ENCODE data around the gene RFTN2. TPM values are rescaled to one million over a fixed set of nuclear protein-coding genes. Genes with fewer than 3 reads are reported as not detected.
"Not testable (repeated sequence)": the region's sequence is repeated elsewhere in the genome, so short reads cannot be mapped to it uniquely, and the experiment has no call there.

RFTN2 gene
- total RNA-seq, 2 donors from 2014 or later, result 0.55 TPM

DNA sequence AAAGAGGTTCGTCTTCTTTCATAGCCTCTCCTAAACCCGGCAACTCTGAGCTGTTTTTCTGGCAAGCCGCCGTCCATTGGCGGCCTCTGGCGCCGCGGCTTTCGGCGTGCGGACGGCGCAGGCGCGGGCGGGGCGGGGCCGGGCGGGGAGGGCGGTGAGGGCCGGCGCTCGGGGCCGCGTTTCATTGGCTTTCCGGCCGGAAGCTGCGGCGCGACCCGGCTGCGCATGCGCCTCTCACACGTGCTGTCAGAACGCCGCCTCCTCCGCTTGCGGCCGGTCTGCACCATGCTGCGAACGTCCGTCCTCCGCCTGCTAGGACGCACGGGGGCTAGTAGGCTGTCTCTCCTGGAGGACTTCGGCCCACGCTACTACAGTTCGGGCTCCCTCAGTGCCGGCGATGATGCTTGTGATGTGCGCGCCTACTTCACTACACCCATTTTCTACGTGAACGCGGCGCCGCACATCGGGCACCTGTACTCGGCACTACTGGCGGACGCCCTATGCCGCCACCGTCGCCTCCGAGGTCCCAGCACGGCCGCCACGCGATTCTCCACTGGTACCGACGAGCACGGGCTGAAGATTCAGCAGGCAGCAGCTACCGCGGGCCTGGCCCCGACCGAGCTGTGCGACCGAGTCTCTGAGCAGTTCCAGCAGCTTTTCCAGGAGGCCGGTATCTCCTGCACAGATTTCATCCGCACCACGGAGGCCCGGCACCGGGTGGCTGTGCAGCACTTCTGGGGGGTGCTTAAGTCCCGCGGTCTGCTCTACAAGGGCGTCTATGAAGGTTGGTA, 29.9 kb upstream of the RFTN2 start, which contains the start of gene MARS2:
Gene MARS2, plus strand, starts transcription at position 249 of the 791 bp plus-strand sequence. Its CDS starts 37 bp downstream, at position 286.
- peak within 1 kb of the TSS; percentile 94 for H3K27ac Mint-ChIP-seq
- H3K9me3 ChIP-seq (ENCODE audit: control insufficient read depth, low read length), result no peaks in the 10 kb centered on the region
- H3K27ac ChIP-seq (ENCODE audit: low read depth, low read length), result peak within 1 kb of the TSS; percentile 62
- no peaks in the 10 kb centered on the region for H3K36me3 Mint-ChIP-seq (ENCODE audit: low read depth)
- H3K4me3 Mint-ChIP-seq, result peak within 1 kb of the TSS; percentile 88
- H3K27me3 Mint-ChIP-seq (ENCODE audit: insufficient read depth), result no peaks in the 10 kb centered on the region
- 0% methylated on average over 18 to 86 of the region's 86 CpGs for WGBS, 2 experiments (ENCODE audit: insufficient coverage in 1 of 2, insufficient read length in 1 of 2)
- TF ChIP-seq, protein P1, sequence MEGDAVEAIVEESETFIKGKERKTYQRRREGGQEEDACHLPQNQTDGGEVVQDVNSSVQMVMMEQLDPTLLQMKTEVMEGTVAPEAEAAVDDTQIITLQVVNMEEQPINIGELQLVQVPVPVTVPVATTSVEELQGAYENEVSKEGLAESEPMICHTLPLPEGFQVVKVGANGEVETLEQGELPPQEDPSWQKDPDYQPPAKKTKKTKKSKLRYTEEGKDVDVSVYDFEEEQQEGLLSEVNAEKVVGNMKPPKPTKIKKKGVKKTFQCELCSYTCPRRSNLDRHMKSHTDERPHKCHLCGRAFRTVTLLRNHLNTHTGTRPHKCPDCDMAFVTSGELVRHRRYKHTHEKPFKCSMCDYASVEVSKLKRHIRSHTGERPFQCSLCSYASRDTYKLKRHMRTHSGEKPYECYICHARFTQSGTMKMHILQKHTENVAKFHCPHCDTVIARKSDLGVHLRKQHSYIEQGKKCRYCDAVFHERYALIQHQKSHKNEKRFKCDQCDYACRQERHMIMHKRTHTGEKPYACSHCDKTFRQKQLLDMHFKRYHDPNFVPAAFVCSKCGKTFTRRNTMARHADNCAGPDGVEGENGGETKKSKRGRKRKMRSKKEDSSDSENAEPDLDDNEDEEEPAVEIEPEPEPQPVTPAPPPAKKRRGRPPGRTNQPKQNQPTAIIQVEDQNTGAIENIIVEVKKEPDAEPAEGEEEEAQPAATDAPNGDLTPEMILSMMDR (conservative IDR thresholded peaks at IDR 0.05), result no peak
- peaks cover 5% of the 10 kb centered on the region for H3K36me3 ChIP-seq (ENCODE audit: control insufficient read depth, insufficient read depth, low read length)
- peaks cover 34% of the 10 kb centered on the region for H3K4me1 Mint-ChIP-seq
- no peaks in the 10 kb centered on the region for H3K9me3 Mint-ChIP-seq
- peak within 1 kb of the TSS; percentile 69 for H3K9ac ChIP-seq (ENCODE audit: extremely low read depth, low read length, poor library complexity, severe bottlenecking)
- peak; percentile 96 for DNase-seq
- peak within 1 kb of the TSS; percentile 96 for H3K4me3 ChIP-seq (ENCODE audit: low read length)
- H3K27me3 ChIP-seq (ENCODE audit: control insufficient read depth, insufficient read depth, low read length, poor library complexity, severe bottlenecking), result no peaks in the 10 kb centered on the region
- H3K4me1 ChIP-seq (ENCODE audit: control insufficient read depth, insufficient read depth, low read length), result peaks cover 1% of the 10 kb centered on the region

DNA sequence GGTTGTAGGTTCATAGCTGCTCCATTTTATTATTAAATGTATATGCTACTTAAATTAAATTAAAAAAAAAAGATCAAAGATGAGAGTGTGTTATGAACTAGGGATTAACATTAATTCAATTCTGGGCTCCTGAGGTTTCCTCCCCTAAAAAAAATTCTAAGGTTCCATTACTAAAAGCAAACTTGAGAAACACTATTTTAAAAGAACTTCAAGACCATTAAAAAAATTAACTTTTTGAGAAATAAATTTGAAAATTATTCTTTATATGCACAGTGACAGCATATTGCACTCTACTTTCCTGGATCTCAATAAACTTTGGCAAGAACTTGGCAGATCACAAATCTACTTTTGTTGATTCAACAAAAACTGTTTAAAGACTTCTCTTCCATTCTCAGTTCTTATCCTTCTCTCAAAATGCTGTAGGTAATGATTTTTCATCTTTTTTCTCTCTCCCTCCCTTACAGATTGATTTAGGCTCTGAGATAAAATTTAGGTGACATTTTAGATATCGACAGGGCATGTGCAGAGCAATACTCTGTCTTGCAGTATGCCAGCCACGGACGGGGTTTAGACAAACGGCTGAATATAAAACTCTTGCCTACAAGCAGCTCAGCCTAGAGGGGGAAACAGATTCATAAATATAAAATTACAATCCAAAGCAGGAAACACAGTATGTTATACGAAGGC, 29.2 kb upstream of the RFTN2 start:
- H3K27me3 Mint-ChIP-seq (ENCODE audit: insufficient read depth), result no peaks in the 10 kb centered on the region
- H3K36me3 Mint-ChIP-seq (ENCODE audit: low read depth), result no peaks in the 10 kb centered on the region
- peaks cover 27% of the 10 kb centered on the region for H3K4me1 Mint-ChIP-seq
- no peaks in the 10 kb centered on the region for H3K9me3 Mint-ChIP-seq
- Histone ChIP-seq H3K4me1 (ENCODE audit: control insufficient read depth, insufficient read depth, low read length) (no peaks in the 10 kb centered on the region), H3K27ac (ENCODE audit: low read depth, low read length) (peak overlapping the region; percentile 62), H3K4me3 (ENCODE audit: low read length) (peak overlapping the region; percentile 96), H3K36me3 (ENCODE audit: control insufficient read depth, insufficient read depth, low read length) (peaks cover under 1% of the 10 kb centered on the region), H3K9ac (ENCODE audit: extremely low read depth, low read length, poor library complexity, severe bottlenecking) (peak overlapping the region; percentile 69), H3K27me3 (ENCODE audit: control insufficient read depth, insufficient read depth, low read length, poor library complexity, severe bottlenecking) (no peaks in the 10 kb centered on the region), H3K9me3 (ENCODE audit: control insufficient read depth, low read length) (no peaks in the 10 kb centered on the region)
- WGBS, 2 experiments (ENCODE audit: insufficient coverage in 1 of 2, insufficient read length in 1 of 2), result 0 to 3% methylated on average over 1 to 5 of the region's 5 CpGs
- TF ChIP-seq, protein P1 (conservative IDR thresholded peaks at IDR 0.05), result no peak
- peak overlapping the region; percentile 88 for H3K4me3 Mint-ChIP-seq
- peak overlapping the region; percentile 94 for H3K27ac Mint-ChIP-seq
- DNase-seq, result no peak

DNA sequence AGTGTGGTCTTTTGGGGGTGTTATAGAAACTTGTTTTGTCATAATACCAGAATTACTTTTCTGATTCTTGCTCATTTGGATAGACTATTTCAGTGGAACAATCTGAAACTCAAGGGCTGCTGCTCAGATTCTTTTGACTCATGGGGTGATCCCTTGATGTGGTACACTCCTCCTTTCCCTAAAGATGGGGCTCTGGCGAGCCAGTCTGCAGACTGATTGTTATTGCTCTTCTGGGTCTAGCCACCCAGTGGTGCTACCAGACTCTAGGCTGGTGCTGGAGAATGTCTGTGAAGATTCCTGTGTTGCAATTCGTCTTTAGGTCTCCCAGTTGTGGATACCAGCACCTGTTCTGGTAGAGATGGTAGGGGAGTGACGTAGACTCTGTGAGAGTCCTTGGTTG, 25.6 kb upstream of the RFTN2 start:
- Mint-ChIP-seq H3K9me3 (peaks cover 16% of the 10 kb centered on the region), H3K4me3 (no peak overlapping the region), H3K27me3 (ENCODE audit: insufficient read depth) (no peaks in the 10 kb centered on the region), H3K36me3 (ENCODE audit: low read depth) (peaks cover 10% of the 10 kb centered on the region), H3K27ac (peak overlapping the region; percentile 26), H3K4me1 (no peaks in the 10 kb centered on the region)
- H3K36me3 ChIP-seq (ENCODE audit: control insufficient read depth, insufficient read depth, low read length), result no peaks in the 10 kb centered on the region
- DNase-seq, result no peak
- no peak overlapping the region for H3K9ac ChIP-seq (ENCODE audit: extremely low read depth, low read length, poor library complexity, severe bottlenecking)
- no peaks in the 10 kb centered on the region for H3K27me3 ChIP-seq (ENCODE audit: control insufficient read depth, insufficient read depth, low read length, poor library complexity, severe bottlenecking)
- 91% methylated on average over 3 of the region's 3 CpGs; no CpG with 5 or more reads in 1 of the 2 experiments for WGBS, 2 experiments (ENCODE audit: insufficient coverage in 1 of 2, insufficient read length in 1 of 2)
- TF ChIP-seq, protein P1 (conservative IDR thresholded peaks at IDR 0.05), result peak; percentile 11
- H3K4me3 ChIP-seq (ENCODE audit: low read length), result no peak overlapping the region
- no peaks in the 10 kb centered on the region for H3K4me1 ChIP-seq (ENCODE audit: control insufficient read depth, insufficient read depth, low read length)
- no peaks in the 10 kb centered on the region for H3K9me3 ChIP-seq (ENCODE audit: control insufficient read depth, low read length)
- H3K27ac ChIP-seq (ENCODE audit: low read depth, low read length), result no peak overlapping the region

DNA sequence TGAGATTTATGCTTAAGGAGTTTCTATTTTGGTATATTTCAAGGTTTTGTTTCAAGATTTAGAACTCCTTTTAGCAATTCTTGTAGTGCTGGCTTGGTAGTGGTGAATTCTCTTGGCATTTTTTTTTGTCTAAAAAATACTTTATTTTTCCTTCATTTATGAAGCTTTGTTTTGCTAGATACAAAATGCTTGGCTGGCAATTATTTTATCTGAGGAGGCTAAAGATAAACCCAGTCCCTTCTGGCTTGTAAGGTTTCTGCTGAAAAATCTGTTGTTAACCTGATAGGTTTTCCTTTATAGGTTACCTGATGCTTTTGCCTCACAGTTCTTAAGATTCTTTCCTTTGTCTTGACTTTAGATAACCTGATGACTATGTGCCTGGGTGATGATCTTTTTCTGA, 24.3 kb upstream of the RFTN2 start:
- not testable (repeated sequence) for H3K4me3 Mint-ChIP-seq

DNA sequence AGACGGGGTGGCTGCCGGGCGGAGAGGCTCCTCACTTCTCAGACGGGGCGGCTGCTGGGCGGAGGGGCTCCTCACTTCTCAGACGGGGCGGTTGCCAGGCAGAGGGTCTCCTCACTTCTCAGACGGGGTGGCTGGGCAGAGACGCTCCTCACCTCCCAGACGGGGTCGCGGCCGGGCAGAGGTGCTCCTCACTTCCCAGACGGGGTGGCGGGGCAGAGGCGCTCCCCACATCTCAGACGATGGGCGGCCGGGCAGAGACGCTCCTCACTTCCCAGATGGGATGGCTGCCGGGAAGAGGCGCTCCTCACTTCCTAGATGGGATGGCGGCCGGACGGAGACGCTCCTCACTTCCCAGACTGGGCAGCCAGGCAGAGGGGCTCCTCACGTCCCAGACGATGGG, 21.2 kb upstream of the RFTN2 start:
- DNase-seq; H3K4me1 Mint-ChIP-seq; H3K27me3 ChIP-seq (ENCODE audit: control insufficient read depth, insufficient read depth, low read length, poor library complexity, severe bottlenecking); H3K9ac ChIP-seq (ENCODE audit: extremely low read depth, low read length, poor library complexity, severe bottlenecking); H3K27ac ChIP-seq (ENCODE audit: low read depth, low read length); H3K36me3 ChIP-seq (ENCODE audit: control insufficient read depth, insufficient read depth, low read length); H3K4me1 ChIP-seq (ENCODE audit: control insufficient read depth, insufficient read depth, low read length); H3K27ac Mint-ChIP-seq; H3K9me3 ChIP-seq (ENCODE audit: control insufficient read depth, low read length); H3K27me3 Mint-ChIP-seq (ENCODE audit: insufficient read depth); H3K4me3 ChIP-seq (ENCODE audit: low read length); H3K4me3 Mint-ChIP-seq: not testable (repeated sequence)
- Mint-ChIP-seq H3K9me3 (peaks cover 36% of the 10 kb centered on the region), H3K36me3 (ENCODE audit: low read depth) (peaks cover 19% of the 10 kb centered on the region)
- WGBS, 2 experiments (ENCODE audit: insufficient coverage in 1 of 2, insufficient read length in 1 of 2), result 93% methylated on average over 17 of the region's 29 CpGs; no CpG with 5 or more reads in 1 of the 2 experiments

More for the DNA sequence above, 24.3 kb upstream of the RFTN2 start:
- Mint-ChIP-seq H3K36me3 (ENCODE audit: low read depth) (peaks cover 14% of the 10 kb centered on the region), H3K9me3 (peaks cover 21% of the 10 kb centered on the region)
- not testable (repeated sequence) for H3K4me1 ChIP-seq (ENCODE audit: control insufficient read depth, insufficient read depth, low read length); H3K27ac ChIP-seq (ENCODE audit: low read depth, low read length); H3K27ac Mint-ChIP-seq; H3K4me3 ChIP-seq (ENCODE audit: low read length); H3K27me3 ChIP-seq (ENCODE audit: control insufficient read depth, insufficient read depth, low read length, poor library complexity, severe bottlenecking); H3K9ac ChIP-seq (ENCODE audit: extremely low read depth, low read length, poor library complexity, severe bottlenecking); DNase-seq; H3K9me3 ChIP-seq (ENCODE audit: control insufficient read depth, low read length); H3K4me1 Mint-ChIP-seq; H3K27me3 Mint-ChIP-seq (ENCODE audit: insufficient read depth); H3K36me3 ChIP-seq (ENCODE audit: control insufficient read depth, insufficient read depth, low read length)

All from endodermal cell (in vitro differentiated cells).